HepG2 (cell line): ENCODE measurements around the gene ECPAS. TPM values are rescaled to one million over a fixed set of nuclear protein-coding genes. Genes with fewer than 3 reads are reported as not detected.

ENCODE experiments used
- ATAC-seq: fragments of 200-7000 bp; cut with Tn5 transposase; 3 replicates; pipeline ENCODE4 v1.9.1; 2020; ENCODE audit warnings: mild to moderate bottlenecking, moderate library complexity
- BruUV-seq: library from RNA; stranded (reverse); fragments of 400-500 nt; replicated peaks from 2 replicates; lab custom pipeline; 2021; lab: Mats Ljungman, UMichigan
- CTCF ChIA-PET: fragments of 300-600 bp; formaldehyde crosslinking; extraction: SDS; loops from one replicate; lab custom pipeline; 2021; ENCODE audit warnings: low total read pairs, inconsistent platforms, low intra/inter-chr PET ratio; lab: Yijun Ruan, JAX
- POLR2A ChIA-PET: fragments of 350-600 bp; sonication (Branson Sonifier 250); formaldehyde crosslinking; loops from one replicate; lab custom pipeline; 2020; ENCODE audit warnings: antibody characterized with exemption, inconsistent platforms; lab: Yijun Ruan, JAX
- DNase-seq: peaks from one replicate; pipeline ENCODE4 v3.0.0-alpha.2; 2015; ENCODE audit warnings: low spot score
- FAIRE-seq: peaks from 3 replicates; lab custom pipeline; 2011; peaks lifted over from hg19 to GRCh38; lab: Jason Lieb, UNC
- H2AFZ ChIP-seq: one replicate; pipeline ENCODE4 v1.6.1; 2011; ENCODE audit warnings: low read length, inconsistent platforms
- H3K27ac ChIP-seq: fragments of 300-600 bp; 3 replicates; pipeline ENCODE4 v1.8.0; 2011; ENCODE audit warnings: mixed run types, mild to moderate bottlenecking, mixed read lengths, low read length, inconsistent platforms; ENCODE audit not compliant: insufficient read depth; ENCODE audit errors: extremely low read length
- H3K27me3 ChIP-seq, 2 experiments: fragments of 200-600 bp in 1 of 2; 2 replicates in 1 of 2; 3 replicates in 1 of 2; pipeline versions ENCODE4 v1.6.0 to v1.8.0; 2011; ENCODE audit warnings: low read length in 2 of 2, mild to moderate bottlenecking in 2 of 2, moderate library complexity in 2 of 2, inconsistent platforms in 1 of 2; ENCODE audit not compliant: insufficient read depth in 2 of 2, control insufficient read depth in 1 of 2
- H3K36me3 ChIP-seq, 2 experiments: fragments of 200-600 bp in 1 of 2; replicated peaks in 1 of 2; 2 replicates in 1 of 2; 3 replicates in 1 of 2; pipeline versions ENCODE4 v1.5.1 to v1.8.0; 2011; ENCODE audit warnings: low read length in 2 of 2, inconsistent platforms in 1 of 2; ENCODE audit not compliant: insufficient read depth in 2 of 2, control insufficient read depth in 1 of 2
- H3K4me1 ChIP-seq: 2 replicates; pipeline ENCODE4 v1.5.1; 2012; ENCODE audit warnings: low read length, inconsistent platforms; ENCODE audit not compliant: insufficient read depth
- H3K4me2 ChIP-seq: 2 replicates; pipeline ENCODE4 v1.6.0; 2011; ENCODE audit warnings: low read depth, low read length, inconsistent platforms
- H3K4me3 ChIP-seq, 3 experiments: fragments of 200-600 bp in 1 of 3; sonication (generic), shearing (Covaris generic) in 1 of 3; replicated peaks in 1 of 3; 2 replicates each; pipeline ENCODE4 v1.5.1; 2011 to 2016; ENCODE audit warnings: low read length in 3 of 3, inconsistent platforms in 2 of 3, low read depth in 2 of 3, mild to moderate bottlenecking in 2 of 3, control low read depth in 1 of 3, mixed read lengths in 1 of 3; ENCODE audit not compliant: insufficient read depth in 1 of 3
- H3K79me2 ChIP-seq: one replicate; pipeline ENCODE4 v1.6.1; 2011; ENCODE audit warnings: low read length, inconsistent platforms; ENCODE audit not compliant: insufficient read depth
- H3K9ac ChIP-seq: 2 replicates; pipeline ENCODE4 v1.6.0; 2011; ENCODE audit warnings: mild to moderate bottlenecking, low read depth, low read length, inconsistent platforms; ENCODE audit not compliant: insufficient read depth
- H3K9me3 ChIP-seq: 2 replicates; pipeline ENCODE4 v1.5.1; 2012; ENCODE audit warnings: mild to moderate bottlenecking, low read length
- H4K20me1 ChIP-seq: 2 replicates; pipeline ENCODE4 v1.6.0; 2011; ENCODE audit warnings: inconsistent platforms, mild to moderate bottlenecking, low read length, moderate library complexity; ENCODE audit not compliant: insufficient read depth
- ATF4 ChIP-seq, 2 experiments: fragments of 450-650 bp in 1 of 2; sonication (generic) in 1 of 2; formaldehyde crosslinking; IDR thresholded peaks; 2 replicates each; pipeline versions ENCODE4 v1.5.0 to v1.8.0; 2020 to 2022; ENCODE audit warnings: mild to moderate bottlenecking in 1 of 2, missing genetic modification reagents in 1 of 2
- FOXA1 ChIP-seq, 2 experiments: fragments of 450-650 bp in 1 of 2; sonication (generic) in 1 of 2; formaldehyde crosslinking in 1 of 2; IDR thresholded peaks; 2 replicates each; pipeline versions ENCODE4 v1.4.0 to v1.6.1; 2016 to 2020; ENCODE audit warnings: missing genetic modification reagents in 1 of 2
- HMG20B ChIP-seq: conservative IDR thresholded peaks from 2 replicates; pipeline ENCODE4 v1.6.1; 2016; ENCODE audit warnings: missing genetic modification reagents, missing compliant biosample characterization
- JARID2 ChIP-seq: sonication (generic); formaldehyde crosslinking; IDR thresholded peaks from 2 replicates; pipeline ENCODE4 v1.8.1; 2023; ENCODE audit warnings: missing genetic modification reagents, inconsistent platforms; ENCODE audit not compliant: insufficient replicate concordance
- JDP2 ChIP-seq: sonication (generic); formaldehyde crosslinking; IDR thresholded peaks from 2 replicates; pipeline ENCODE4 v1.8.1; 2022; ENCODE audit warnings: missing genetic modification reagents, borderline replicate concordance
- LRRFIP1 ChIP-seq: sonication (generic); formaldehyde crosslinking; conservative IDR thresholded peaks from 2 replicates; pipeline ENCODE4 v1.4.0; 2020; ENCODE audit warnings: missing genetic modification reagents
- NR0B2 ChIP-seq: sonication (generic); formaldehyde crosslinking; IDR thresholded peaks from 2 replicates; pipeline ENCODE4 v1.4.0; 2020; ENCODE audit warnings: mild to moderate bottlenecking, missing genetic modification reagents
- RBM39 ChIP-seq: fragments of 200-400 bp; formaldehyde crosslinking; IDR thresholded peaks from one replicate; pipeline ENCODE4 v1.6.1; 2018; ENCODE audit warnings: antibody characterized with exemption, mild to moderate bottlenecking, low read depth, low read length; ENCODE audit not compliant: poor library complexity, severe bottlenecking
- SSRP1 ChIP-seq: IDR thresholded peaks from 2 replicates; pipeline ENCODE4 v1.6.1; 2016; ENCODE audit warnings: control low read depth
- TEAD3 ChIP-seq: optimal IDR thresholded peaks from 2 replicates; pipeline ENCODE3; 2016; ENCODE audit warnings: borderline replicate concordance
- YY1 ChIP-seq: IDR thresholded peaks from 2 replicates; pipeline ENCODE4 v1.6.1; 2011; ENCODE audit warnings: low read length, low read depth, moderate library complexity, mild to moderate bottlenecking; ENCODE audit not compliant: insufficient read depth, insufficient replicate concordance
- ZNF513 ChIP-seq: sonication (generic); formaldehyde crosslinking; conservative IDR thresholded peaks from 2 replicates; pipeline ENCODE4 v1.5.0; 2020; ENCODE audit warnings: missing genetic modification reagents
- ZNF776 ChIP-seq: sonication (generic); formaldehyde crosslinking; IDR thresholded peaks from 2 replicates; pipeline ENCODE4 v1.4.0; 2020; ENCODE audit warnings: mild to moderate bottlenecking, missing genetic modification reagents
- WGBS: methylation state at CpG from one replicate; pipeline ENCODE4 v1.1.6; 2017; ENCODE audit warnings: low lambda C conversion rate; 5-methylcytosine and 5-hydroxymethylcytosine counted together
- in situ Hi-C: cut with HindIII; loops from 2 replicates; pipeline ENCODE4 v1.10.0; 2017; ENCODE audit warnings: low pct_unique_long_range_greater_than_20kb; ENCODE audit not compliant: extremely low pct_ligation_motif_present
- intact Hi-C: fragments of 100-400 bp; cut with micrococcal nuclease; formaldehyde crosslinking; loops from one replicate; pipeline ENCODE4 v1.10.0; 2022; ENCODE audit not compliant: unreplicated experiment
- polyA plus RNA-seq, 8 experiments: library from polyadenylated mRNA; depleted of rRNA in 3 of 8; stranded (reverse) in 7 of 8; unstranded in 1 of 8; fragments of >200 nt; fragmentation: Illumina TruSeq in 4 of 8; extraction: Trizol in 4 of 8; gene quantifications; 2 replicates each; pipeline versions ENCODE4 v1.2.1 to v1.2.3, GENCODE V29; 2011 to 2016; ENCODE audit warnings: low read depth in 4 of 8, missing spikeins in 1 of 8, mixed read lengths in 1 of 8; ENCODE audit not compliant: insufficient read depth in 1 of 8
- total RNA-seq, 5 experiments: library from RNA; depleted of rRNA; stranded (reverse); fragments of >200 nt; fragmentation: Illumina TruSeq; extraction: Trizol; gene quantifications; 2 replicates each; pipeline ENCODE4 v1.2.3, GENCODE V29; 2016; ENCODE audit warnings: low read depth in 1 of 5

ECPAS gene
- total and polyA plus RNA-seq, 2 of the 13 experiments (the other 11 are each of a cell fraction or from before 2014, with no cell fraction given): 35.3 to 58.0 TPM

GRCh38 chr9:111529787-111530186 lies 45.6 kb upstream of the ECPAS start:
- Histone ChIP-seq H3K36me3 (peaks cover 0 to 11% of the 10 kb centered on the region in 2 experiments; a peak in 2 of 5 replicates), H3K27me3 (no peaks in the 10 kb centered on the region; a peak in 1 of 5 replicates), H3K79me2 (no peaks in the 10 kb centered on the region), H3K4me3 (no peak overlapping the region), H3K27ac (no peak overlapping the region), H3K4me2 (no peak overlapping the region), H3K9ac (no peak overlapping the region), H4K20me1 (no peaks in the 10 kb centered on the region), H3K4me1 (peaks cover 12% of the 10 kb centered on the region), H3K9me3 (no peaks in the 10 kb centered on the region), H2AFZ (no peak overlapping the region)
- ChIA-PET POLR2A (no interaction called here), CTCF (no interaction called here)
- DNase-seq: no peak
- FAIRE-seq: no peak
- in situ Hi-C loops (no loop called here), intact Hi-C loops (no loop called here)
- no peak for ATAC-seq
- TF ChIP-seq TEAD3 (CRISPR knock-in tag) (no peak), JARID2 (CRISPR knock-in tag) (no peak), YY1 (no peak), FOXA1 (IDR thresholded peaks at IDR 0.05) (no peak), FOXA1 (CRISPR knock-in tag; IDR thresholded peaks at IDR 0.05) (no peak), ZNF776 (no peak), HMG20B (CRISPR knock-in tag) (no peak)
- BruUV-seq: no TSS peak
- 70% methylated on average over 2 of the region's 2 CpGs for WGBS

GRCh38 chr9:111527347-111527746 lies 43.2 kb upstream of the ECPAS start:
- no TSS peak for BruUV-seq
- Histone ChIP-seq H3K79me2 (no peaks in the 10 kb centered on the region), H3K9me3 (no peaks in the 10 kb centered on the region), H3K27ac (no peak overlapping the region), H3K36me3 (peaks cover 0 to 5% of the 10 kb centered on the region in 2 experiments; a peak in 1 of 5 replicates), H2AFZ (no peak overlapping the region), H3K4me2 (no peak overlapping the region), H3K4me3 (no peak overlapping the region), H4K20me1 (no peaks in the 10 kb centered on the region), H3K27me3 (no peaks in the 10 kb centered on the region; a peak in 1 of 5 replicates), H3K4me1 (peaks cover 18% of the 10 kb centered on the region), H3K9ac (no peak overlapping the region)
- no peak for ATAC-seq
- in situ Hi-C loops: no loop called here
- no peak for DNase-seq
- ChIA-PET POLR2A (no interaction called here), CTCF (no interaction called here)
- no peak for FAIRE-seq
- 100% methylated on average over 2 of the region's 2 CpGs for WGBS
- intact Hi-C loops: no loop called here
- TF ChIP-seq LRRFIP1 (CRISPR knock-in tag) (no peak), ZNF513 (CRISPR knock-in tag) (no peak), NR0B2 (CRISPR knock-in tag) (no peak), JDP2 (CRISPR knock-in tag) (no peak), ATF4 (CRISPR knock-in tag; IDR thresholded peaks at IDR 0.05) (no peak), RBM39 (no peak), SSRP1 (no peak)
